NB4 (cell line): ENCODE results near the gene VANGL1.

Experiments used
- CTCF ChIP-seq: IDR thresholded peaks from one replicate; pipeline ENCODE4 v1.5.1; 2012; ENCODE audit warnings: low read depth, low read length
- MAX ChIP-seq: IDR thresholded peaks from 2 replicates; pipeline ENCODE4 v1.6.1; 2011; ENCODE audit warnings: low read depth, low read length
- MYC ChIP-seq: IDR thresholded peaks from 2 replicates; pipeline ENCODE4 v1.6.1; 2011; ENCODE audit warnings: low read depth, low read length
- POLR2A ChIP-seq: IDR thresholded peaks from 2 replicates; pipeline ENCODE4 v1.6.1; 2011; ENCODE audit warnings: mild to moderate bottlenecking; ENCODE audit not compliant: insufficient read length; ENCODE audit errors: extremely low read depth

DNA sequence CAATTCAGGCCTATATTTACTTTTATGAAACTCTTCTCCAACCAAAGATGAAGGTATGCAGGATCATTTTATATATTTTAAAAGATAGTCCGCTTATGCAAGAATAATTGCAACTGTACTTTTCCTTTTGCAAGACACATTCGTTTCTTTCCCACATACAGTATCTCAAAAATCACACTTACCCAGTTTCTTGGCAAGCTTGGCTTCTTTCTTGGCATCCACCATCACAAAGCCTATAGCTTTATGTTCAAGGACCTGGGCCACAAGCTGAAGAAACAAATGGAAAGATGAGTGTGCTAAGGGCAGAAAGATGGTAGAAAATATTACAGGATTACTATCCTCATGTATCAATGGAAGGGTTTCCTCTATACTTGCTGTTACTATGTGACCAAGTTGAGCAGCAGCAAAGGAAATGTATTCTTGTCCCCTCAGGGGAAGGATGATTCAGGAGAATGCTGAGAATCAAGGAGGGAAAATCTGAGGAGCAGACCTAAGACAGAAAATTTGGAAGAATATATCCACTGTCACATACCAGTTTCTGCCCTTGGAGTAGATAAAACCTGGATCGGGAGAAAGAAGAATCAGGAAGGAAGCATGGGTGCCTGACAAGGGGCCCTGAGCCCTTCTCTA, 103.0 kb downstream of the VANGL1 start:
- TF ChIP-seq POLR2A: no peak
- TF ChIP-seq CTCF: no peak
- TF ChIP-seq MAX: no peak
- TF ChIP-seq MYC: no peak
